Activated CD8-positive, alpha-beta T cell treated with anti-CD3 and anti-CD28 coated beads, Interleukin-2, amount 10 ng/mL, durations not matched to agents 7 days and 5 days (primary cell): Measurements from ENCODE around the gene BRD8. TPM values are rescaled to one million over a fixed set of nuclear protein-coding genes. Genes with fewer than 3 reads are reported as not detected.

Source experiments
- ATAC-seq: fragments of 150-1000 bp; cut with Tn5 transposase; one replicate; pipeline ENCODE4 v1.10.0; 2021; ENCODE audit warnings: moderate library complexity
- CTCF ChIA-PET: fragments of 350-600 bp; sonication (Branson Sonifier 250); formaldehyde crosslinking; loops from one replicate; lab custom pipeline; 2021; ENCODE audit warnings: antibody characterized with exemption; lab: Charles Lee
- POLR2A ChIA-PET: fragments of 350-600 bp; sonication (Branson Sonifier 250); formaldehyde crosslinking; loops from one replicate; lab custom pipeline; 2021; ENCODE audit warnings: antibody characterized with exemption; lab: Charles Lee
- DNase-seq: peaks from one replicate; pipeline ENCODE4 v3.0.0-alpha.2; 2020
- H3K27ac Mint-ChIP-seq: one replicate; pipeline ENCODE4 v1.8.0; 2021; ENCODE audit warnings: mild to moderate bottlenecking, mixed read lengths
- H3K27me3 Mint-ChIP-seq: one replicate; pipeline ENCODE4 v1.8.0; 2021; ENCODE audit warnings: low read depth, mixed read lengths
- H3K36me3 Mint-ChIP-seq: one replicate; pipeline ENCODE4 v1.8.0; 2021; ENCODE audit warnings: low read depth, mixed read lengths
- H3K4me1 Mint-ChIP-seq: one replicate; pipeline ENCODE4 v1.8.0; 2021; ENCODE audit warnings: low read depth, mixed read lengths
- H3K4me3 Mint-ChIP-seq: one replicate; pipeline ENCODE4 v1.8.0; 2021; ENCODE audit warnings: mild to moderate bottlenecking, mixed read lengths
- H3K9me3 Mint-ChIP-seq: one replicate; pipeline ENCODE4 v1.8.0; 2022; ENCODE audit warnings: mixed read lengths; ENCODE audit not compliant: insufficient read depth
- total RNA-seq, 2 experiments: library from RNA; stranded (reverse); gene quantifications; one replicate each; pipeline ENCODE4 v1.2.3, GENCODE V29; 2021

BRD8 gene
- total RNA-seq, 2 experiments from 2014 or later: 72.3 to 76.3 TPM

- no peak overlapping the region for H3K4me3 Mint-ChIP-seq
- ChIA-PET CTCF (no interaction called here), POLR2A (no interaction called here)
- H3K36me3 Mint-ChIP-seq: no peaks in the 10 kb centered on the region
- DNase-seq (no peak), ATAC-seq (no peak)
- peaks cover 6% of the 10 kb centered on the region for H3K27me3 Mint-ChIP-seq
- no peak overlapping the region for H3K27ac Mint-ChIP-seq
- no peaks in the 10 kb centered on the region for H3K9me3 Mint-ChIP-seq
- H3K4me1 Mint-ChIP-seq: peaks cover 26% of the 10 kb centered on the region
Observed at GRCh38 chr5:138095100-138095907, 83.1 kb downstream of the BRD8 start.

DNA sequence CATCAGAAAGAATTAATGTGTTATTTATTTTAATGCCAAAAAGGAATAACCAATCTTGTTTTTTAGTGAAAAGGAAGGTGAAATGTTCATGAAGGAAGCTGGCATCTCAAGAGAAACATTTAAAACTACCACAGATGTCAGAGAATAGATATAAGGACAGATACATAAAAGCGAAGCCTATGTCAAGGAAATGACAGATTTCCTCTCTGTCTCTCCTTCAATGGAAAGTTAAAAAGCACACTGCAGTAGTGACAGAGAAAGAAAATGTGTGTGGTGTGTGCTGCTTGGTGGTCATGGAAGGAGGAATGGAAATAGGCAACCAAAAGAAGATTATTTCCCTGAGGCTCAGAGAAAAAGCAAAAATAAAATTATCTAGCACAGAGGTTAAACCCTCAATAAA, 85.4 kb downstream of the BRD8 start:
- no peak for ATAC-seq
- H3K4me3 Mint-ChIP-seq: no peak overlapping the region
- H3K36me3 Mint-ChIP-seq: no peaks in the 10 kb centered on the region
- ChIA-PET CTCF (interaction anchor here (1.1 kb wide), 1 partner anchor 11 kb away, joined by 6 read pairs; no protein-coding TSS in a partner anchor), POLR2A (no interaction called here)
- no peak overlapping the region for H3K27ac Mint-ChIP-seq
- no peak for DNase-seq
- H3K9me3 Mint-ChIP-seq: no peaks in the 10 kb centered on the region
- H3K4me1 Mint-ChIP-seq: peaks cover 26% of the 10 kb centered on the region
- no peaks in the 10 kb centered on the region for H3K27me3 Mint-ChIP-seq

- Mint-ChIP-seq H3K4me1 (peaks cover 23% of the 10 kb centered on the region), H3K36me3 (no peaks in the 10 kb centered on the region)
- POLR2A ChIA-PET: no interaction called here
Observed at GRCh38 chr5:138092301-138092700, 86.1 kb downstream of the BRD8 start.

GRCh38 chr5:138091685-138092084, 86.7 kb downstream of the BRD8 start:
- ATAC-seq (no peak), DNase-seq (no peak)
- Mint-ChIP-seq H3K36me3 (no peaks in the 10 kb centered on the region), H3K4me3 (no peak overlapping the region), H3K9me3 (no peaks in the 10 kb centered on the region), H3K27me3 (no peaks in the 10 kb centered on the region), H3K4me1 (peaks cover 16% of the 10 kb centered on the region), H3K27ac (no peak overlapping the region)
- ChIA-PET CTCF (interaction anchor here (0.9 to 1.9 kb wide), 2 partner anchors 14 to 22 kb away, joined by 4 to 7 read pairs; no protein-coding TSS in a partner anchor), POLR2A (no interaction called here)

More at GRCh38 chr5:138092301-138092700, 86.1 kb downstream of the BRD8 start:
- Mint-ChIP-seq H3K9me3 (no peaks in the 10 kb centered on the region), H3K4me3 (no peak overlapping the region), H3K27me3 (no peaks in the 10 kb centered on the region), H3K27ac (no peak overlapping the region)
- CTCF ChIA-PET: interaction anchor here (1.1 to 1.9 kb wide), 2 partner anchors 11 to 15 kb away, joined by 6 to 7 read pairs; no protein-coding TSS in a partner anchor
- no peak for DNase-seq
- ATAC-seq: no peak

Other genes starting within 250 kb of the BRD8 start
- gene FAM13B, start 145.6 kb downstream of the BRD8 start, total RNA-seq: 10 to 100 TPM; 37.7 to 39.7 TPM
- gene WNT8A, start 94.6 kb downstream of the BRD8 start, total RNA-seq: not detected
- gene NME5, start 39.2 kb downstream of the BRD8 start, total RNA-seq: not detected
- 10 to 100 TPM; 70.1 to 72.0 TPM for gene KIF20A, start 482 bp upstream of the BRD8 start, total RNA-seq
- 10 to 100 TPM; 34.1 to 36.6 TPM for gene CDC23, start 34.7 kb upstream of the BRD8 start, total RNA-seq
- gene GFRA3, start 96.0 kb upstream of the BRD8 start, total RNA-seq: under 1 TPM; 0.16 to 0.18 TPM
- 10 to 100 TPM; 15.0 to 18.3 TPM for gene CDC25C, start 153.2 kb upstream of the BRD8 start, total RNA-seq
- 10 to 100 TPM; 26.9 to 29.9 TPM for gene FAM53C, start 159.6 kb upstream of the BRD8 start, total RNA-seq
- gene KDM3B, start 174.1 kb upstream of the BRD8 start, total RNA-seq: 10 to 100 TPM; 53.1 to 55.0 TPM